Jurkat, Clone E6-1 (cell line): ENCODE measurements around the gene PARVA.

Experiments
- DNase-seq: peaks from one replicate; pipeline ENCODE4 v3.0.0-alpha.2; 2011; ENCODE audit warnings: low read depth, low spot score
- H3K4me3 ChIP-seq: 2 replicates; pipeline ENCODE4 v1.5.1; 2011; ENCODE audit warnings: mild to moderate bottlenecking, low read length, control low read depth, moderate library complexity

Gene PARVA

DNA sequence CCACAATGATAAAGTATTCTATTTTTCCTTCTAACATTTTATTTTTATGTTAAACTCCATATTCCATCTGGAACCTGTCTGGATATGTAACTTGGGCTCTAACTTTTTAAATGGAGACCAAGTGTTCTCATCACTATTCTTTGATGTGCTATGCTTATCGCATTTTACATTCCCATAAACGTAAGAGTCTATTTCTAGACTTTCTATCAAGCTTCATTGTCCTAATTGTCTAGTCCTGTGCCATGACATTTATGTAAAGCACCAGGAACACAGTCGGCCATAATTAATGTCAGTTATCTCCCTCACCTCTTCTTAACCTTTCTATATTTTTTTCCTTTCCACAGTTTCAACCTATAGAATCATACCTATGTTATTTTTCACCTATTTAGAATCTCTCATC, 183.0 kb downstream of the PARVA start:
- no peak for DNase-seq
- no peak overlapping the region for H3K4me3 ChIP-seq

GRCh38 chr11:12560861-12561260, 183.5 kb downstream of the PARVA start:
- no peak overlapping the region for H3K4me3 ChIP-seq
- no peak for DNase-seq

- H3K4me3 ChIP-seq, result no peak overlapping the region
- no peak for DNase-seq
Observed at GRCh38 chr11:12564012-12564411, 186.6 kb downstream of the PARVA start.

- no peak overlapping the region for H3K4me3 ChIP-seq
- DNase-seq, result no peak
Observed at GRCh38 chr11:12565406-12565805, 188.0 kb downstream of the PARVA start.

DNA sequence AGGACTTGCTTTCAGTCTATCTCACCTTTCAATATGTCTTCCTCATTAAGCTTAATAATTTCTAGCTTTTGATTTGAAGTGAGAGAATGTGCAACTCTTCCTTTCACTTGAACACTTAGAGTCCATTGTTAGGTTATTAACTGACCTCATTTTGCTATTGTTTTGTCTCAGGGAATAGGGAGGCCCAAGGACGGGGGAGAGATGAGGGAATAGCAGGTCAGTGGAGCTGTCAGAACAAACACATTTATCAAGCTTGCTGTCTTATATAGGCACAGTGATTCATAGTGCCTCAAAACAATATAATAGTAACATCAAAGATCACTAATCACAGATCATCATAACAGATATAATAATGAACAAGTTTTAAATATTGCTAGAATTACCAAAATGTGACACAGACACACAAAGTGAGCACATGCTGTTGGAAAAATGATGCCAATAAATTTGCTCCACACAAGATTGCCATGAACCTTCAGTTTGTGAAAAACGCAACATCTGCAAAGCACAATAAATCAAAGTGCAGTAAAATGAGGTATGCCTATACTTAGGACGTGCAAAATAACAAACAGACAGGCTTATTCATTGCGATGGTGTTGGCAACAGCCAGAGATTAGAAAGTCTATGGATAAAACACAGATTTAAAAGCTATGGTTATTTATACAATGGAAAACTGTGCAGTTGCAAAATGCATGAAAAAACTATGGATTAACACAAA, 190.5 kb downstream of the PARVA start:
- H3K4me3 ChIP-seq, result no peak overlapping the region
- DNase-seq, result no peak

GRCh38 chr11:12569499-12570425, 192.4 kb downstream of the PARVA start:
- DNase-seq, result no peak
- H3K4me3 ChIP-seq, result no peak overlapping the region

DNA sequence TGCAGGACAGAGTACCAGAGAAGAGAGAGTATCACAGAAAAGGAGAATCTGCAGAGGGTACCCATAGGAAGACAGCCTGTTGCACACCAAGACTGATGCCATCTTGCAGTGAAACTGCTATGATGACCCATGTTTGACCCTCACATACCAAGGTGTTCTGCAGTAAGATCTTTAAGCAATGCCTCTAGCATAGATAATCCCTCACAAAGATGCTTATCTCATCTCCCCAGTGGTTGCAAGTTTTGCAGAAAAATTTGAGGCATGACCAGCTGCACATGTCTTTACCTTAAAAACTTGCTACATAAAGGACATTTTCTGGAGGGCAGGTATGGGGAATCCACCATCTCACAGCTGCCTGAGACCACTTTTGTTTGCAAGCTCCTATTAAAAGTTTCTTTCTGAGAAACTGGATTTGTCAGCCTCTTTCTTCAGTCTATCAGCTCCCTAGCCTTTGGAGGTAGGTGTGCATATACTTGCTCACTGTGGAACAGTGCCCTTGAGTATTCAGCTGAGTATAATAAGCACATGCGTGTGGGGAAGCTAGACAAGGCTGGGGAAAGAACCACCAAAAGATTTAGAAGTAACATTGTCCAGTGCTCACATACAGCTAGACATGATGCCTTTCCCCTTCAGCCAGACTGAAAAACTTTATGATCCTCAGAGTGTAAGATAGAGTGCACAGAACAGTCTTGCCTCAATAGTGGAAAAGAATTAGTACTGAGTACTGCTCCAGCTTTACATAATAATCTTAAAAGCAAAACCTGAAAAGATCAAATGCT, 196.5 kb downstream of the PARVA start:
- no peak overlapping the region for H3K4me3 ChIP-seq
- DNase-seq, result no peak

DNA sequence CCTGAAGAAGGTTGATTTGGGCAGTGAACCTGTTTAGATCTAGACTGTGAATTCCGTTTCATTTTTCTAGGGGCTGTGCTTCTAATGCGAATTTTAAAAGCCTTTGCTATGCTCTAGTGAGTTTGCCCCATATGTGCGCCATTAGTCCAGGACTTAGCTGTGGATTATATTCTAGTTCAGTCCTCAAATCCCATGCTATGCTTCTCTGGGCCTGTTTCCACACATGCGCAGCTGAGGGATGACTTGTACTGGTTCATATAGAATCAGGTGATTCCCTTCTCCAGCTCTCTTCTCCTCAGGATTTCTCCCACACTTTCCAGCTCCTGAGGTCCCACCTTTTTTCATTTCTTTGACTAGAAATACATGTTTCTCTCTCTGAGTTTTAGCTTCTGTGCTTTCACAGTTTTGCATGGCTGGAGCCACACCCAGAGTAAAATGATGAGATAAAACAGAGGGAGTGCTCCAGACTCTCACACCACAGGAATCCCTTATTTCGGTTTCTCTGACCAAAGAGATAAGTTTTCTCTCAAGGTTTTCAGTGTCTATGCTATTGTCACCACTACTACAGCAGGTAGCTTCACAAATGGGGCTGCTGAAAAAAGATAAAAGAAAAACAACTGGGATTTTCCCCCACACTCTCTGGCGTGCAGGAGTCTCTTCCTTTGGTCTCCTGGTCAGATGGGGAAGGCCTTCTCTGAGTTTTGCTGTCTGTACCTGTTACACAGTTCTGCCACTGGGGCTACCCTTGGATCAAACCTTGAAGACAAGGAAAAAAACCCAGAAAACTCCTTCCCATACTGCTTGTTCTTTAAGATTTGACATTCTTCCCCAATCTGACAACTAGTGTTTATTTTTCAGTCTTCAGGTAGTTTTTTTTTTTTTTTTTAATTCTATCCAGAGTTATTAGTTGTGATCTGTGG, 200.6 kb downstream of the PARVA start:
- no peak for DNase-seq
- H3K4me3 ChIP-seq, result no peak overlapping the region

GRCh38 chr11:12581416-12581815, 204.0 kb downstream of the PARVA start:
- no peak for DNase-seq
- no peak overlapping the region for H3K4me3 ChIP-seq

- no peak overlapping the region for H3K4me3 ChIP-seq
- DNase-seq, result no peak
Observed at GRCh38 chr11:12581923-12582322, 204.6 kb downstream of the PARVA start.
